Cardiac muscle cell (in vitro differentiated cells and primary cell): ENCODE measurements around the gene ATOH1. TPM values are rescaled to one million over a fixed set of nuclear protein-coding genes. Genes with fewer than 3 reads are reported as not detected.

Source experiments
- DNase-seq, 2 donors: peaks; one replicate each; pipeline versions ENCODE4 v3.0.0 to v3.0.0-alpha.2; 2010 to 2017; ENCODE audit warnings: low read depth in 1 of 2, low spot score in 1 of 2
- H3K27ac ChIP-seq: fragments of 200-600 bp; sonication (generic); 2 replicates; pipeline ENCODE4 v1.5.1; 2016
- H3K27me3 ChIP-seq: fragments of 200-600 bp; sonication (generic); 2 replicates; pipeline ENCODE4 v1.6.0; 2016; ENCODE audit warnings: control low read depth
- H3K36me3 ChIP-seq: fragments of 200-600 bp; sonication (generic); 2 replicates; pipeline ENCODE4 v1.5.1; 2016; ENCODE audit warnings: control low read depth
- H3K4me1 ChIP-seq: fragments of 200-600 bp; sonication (generic); 2 replicates; pipeline ENCODE4 v1.8.1; 2017; ENCODE audit warnings: low read depth, mild to moderate bottlenecking, mixed run types
- H3K4me3 ChIP-seq: fragments of 200-600 bp; sonication (generic); 2 replicates; pipeline ENCODE4 v1.5.1; 2016; ENCODE audit warnings: mild to moderate bottlenecking
- H3K9me3 ChIP-seq: fragments of 200-600 bp; sonication (generic); 2 replicates; pipeline ENCODE4 v1.5.1; 2017; ENCODE audit warnings: low read depth, mild to moderate bottlenecking, control low read depth
- polyA plus RNA-seq: library from polyadenylated mRNA; unstranded; fragments of >200 nt; fragmentation: Nextera tagmentation; extraction: Ambion mirVana; gene quantifications from 2 replicates; pipeline ENCODE4 v1.2.1, GENCODE V29; 2016
- total RNA-seq: library from RNA; depleted of rRNA; stranded (reverse); fragments of >200 nt; gene quantifications from 2 replicates; pipeline ENCODE4 v1.2.3, GENCODE V29; 2016
- TF ChIP-seq, protein P1 (sequence below): IDR thresholded peaks from 2 replicates; pipeline ENCODE4 v1.5.1; 2012; ENCODE audit warnings: low read depth, mild to moderate bottlenecking, low read length

Gene ATOH1
- total and polyA plus RNA-seq, 2 experiments from 2014 or later = not detected

DNA sequence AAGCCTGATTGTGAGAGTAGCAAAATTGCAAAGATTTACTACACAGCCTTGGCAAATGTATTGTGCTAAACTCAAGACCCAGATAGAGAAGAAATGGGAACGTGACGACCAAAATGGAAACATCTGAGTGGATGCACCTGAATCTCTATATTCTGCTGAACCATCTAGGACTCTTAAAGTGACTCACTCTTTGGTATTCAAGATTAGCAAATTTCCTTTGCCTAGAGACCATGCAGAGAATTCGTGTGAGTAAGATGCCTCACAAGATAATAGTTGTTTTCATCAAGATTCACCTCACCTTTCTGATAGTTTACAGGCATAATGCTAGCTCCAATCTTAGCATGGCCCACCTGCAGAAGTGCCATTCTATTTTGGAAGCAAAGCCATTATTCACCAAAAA, 14.4 kb upstream of the ATOH1 start:
- Histone ChIP-seq H3K36me3 (no peaks in the 10 kb centered on the region), H3K27ac (no peak overlapping the region), H3K27me3 (peaks cover 19% of the 10 kb centered on the region), H3K9me3 (no peaks in the 10 kb centered on the region), H3K4me3 (no peak overlapping the region), H3K4me1 (no peaks in the 10 kb centered on the region)
- no peak for DNase-seq
- TF ChIP-seq, protein P1, sequence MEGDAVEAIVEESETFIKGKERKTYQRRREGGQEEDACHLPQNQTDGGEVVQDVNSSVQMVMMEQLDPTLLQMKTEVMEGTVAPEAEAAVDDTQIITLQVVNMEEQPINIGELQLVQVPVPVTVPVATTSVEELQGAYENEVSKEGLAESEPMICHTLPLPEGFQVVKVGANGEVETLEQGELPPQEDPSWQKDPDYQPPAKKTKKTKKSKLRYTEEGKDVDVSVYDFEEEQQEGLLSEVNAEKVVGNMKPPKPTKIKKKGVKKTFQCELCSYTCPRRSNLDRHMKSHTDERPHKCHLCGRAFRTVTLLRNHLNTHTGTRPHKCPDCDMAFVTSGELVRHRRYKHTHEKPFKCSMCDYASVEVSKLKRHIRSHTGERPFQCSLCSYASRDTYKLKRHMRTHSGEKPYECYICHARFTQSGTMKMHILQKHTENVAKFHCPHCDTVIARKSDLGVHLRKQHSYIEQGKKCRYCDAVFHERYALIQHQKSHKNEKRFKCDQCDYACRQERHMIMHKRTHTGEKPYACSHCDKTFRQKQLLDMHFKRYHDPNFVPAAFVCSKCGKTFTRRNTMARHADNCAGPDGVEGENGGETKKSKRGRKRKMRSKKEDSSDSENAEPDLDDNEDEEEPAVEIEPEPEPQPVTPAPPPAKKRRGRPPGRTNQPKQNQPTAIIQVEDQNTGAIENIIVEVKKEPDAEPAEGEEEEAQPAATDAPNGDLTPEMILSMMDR = no peak

DNA sequence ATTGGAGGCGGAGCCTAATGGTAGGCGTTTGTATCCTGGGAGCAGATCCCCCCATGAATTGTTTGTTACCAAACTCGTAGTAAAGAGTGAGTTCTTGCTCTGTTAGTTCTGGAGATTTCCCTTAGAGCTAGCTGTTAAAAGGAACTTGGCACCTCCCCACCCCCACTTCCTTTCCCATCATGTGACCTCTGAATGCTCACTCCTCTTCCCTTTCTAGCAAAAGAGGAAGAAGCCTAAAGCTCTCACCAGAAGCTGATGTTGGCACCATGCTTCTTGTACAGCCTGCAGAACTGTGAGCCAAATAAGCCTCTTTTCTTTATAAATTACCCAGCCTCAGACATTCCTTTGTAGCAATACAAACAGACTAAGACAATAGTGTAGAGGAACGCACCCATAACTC, 13.8 kb upstream of the ATOH1 start:
- Histone ChIP-seq H3K36me3 (no peaks in the 10 kb centered on the region), H3K27me3 (peaks cover 25% of the 10 kb centered on the region), H3K4me3 (no peak overlapping the region), H3K4me1 (no peaks in the 10 kb centered on the region), H3K27ac (no peak overlapping the region), H3K9me3 (no peaks in the 10 kb centered on the region)
- DNase-seq = no peak
- TF ChIP-seq, protein P1 = no peak

DNA sequence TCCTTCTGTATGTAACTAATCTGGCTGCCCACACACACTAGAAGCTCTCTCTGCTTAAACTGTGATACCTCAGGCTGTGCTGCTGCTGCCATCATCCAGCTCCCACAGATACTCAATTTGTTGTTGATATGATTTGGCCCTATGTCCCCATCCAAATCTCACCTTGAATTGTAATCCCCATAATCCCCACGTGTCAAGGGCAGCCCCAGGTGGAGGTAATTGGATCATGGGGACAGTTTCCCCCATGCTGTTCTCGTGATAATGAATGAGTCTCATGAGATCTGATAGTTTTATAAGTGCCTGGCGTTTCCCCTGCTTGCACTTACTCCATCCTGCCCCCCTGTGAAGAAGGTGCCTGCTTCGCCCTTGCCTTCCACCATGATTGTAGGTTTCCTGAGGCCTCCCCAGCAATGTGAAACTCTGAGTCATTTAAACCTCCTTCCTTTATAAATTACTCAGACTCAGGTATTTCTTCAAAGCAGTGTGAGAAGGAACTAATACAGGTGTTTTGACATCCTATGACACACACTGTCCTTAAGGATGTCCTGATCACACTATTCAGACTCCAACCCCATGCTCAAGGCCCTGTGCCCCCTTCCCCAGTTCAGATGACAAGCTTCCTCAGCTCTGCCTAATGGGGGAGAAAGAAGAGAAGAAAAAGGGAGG, 2.9 kb upstream of the ATOH1 start:
- peaks cover 100% of the 10 kb centered on the region for H3K27me3 ChIP-seq
- H3K4me1 ChIP-seq = peaks cover 11% of the 10 kb centered on the region

DNA sequence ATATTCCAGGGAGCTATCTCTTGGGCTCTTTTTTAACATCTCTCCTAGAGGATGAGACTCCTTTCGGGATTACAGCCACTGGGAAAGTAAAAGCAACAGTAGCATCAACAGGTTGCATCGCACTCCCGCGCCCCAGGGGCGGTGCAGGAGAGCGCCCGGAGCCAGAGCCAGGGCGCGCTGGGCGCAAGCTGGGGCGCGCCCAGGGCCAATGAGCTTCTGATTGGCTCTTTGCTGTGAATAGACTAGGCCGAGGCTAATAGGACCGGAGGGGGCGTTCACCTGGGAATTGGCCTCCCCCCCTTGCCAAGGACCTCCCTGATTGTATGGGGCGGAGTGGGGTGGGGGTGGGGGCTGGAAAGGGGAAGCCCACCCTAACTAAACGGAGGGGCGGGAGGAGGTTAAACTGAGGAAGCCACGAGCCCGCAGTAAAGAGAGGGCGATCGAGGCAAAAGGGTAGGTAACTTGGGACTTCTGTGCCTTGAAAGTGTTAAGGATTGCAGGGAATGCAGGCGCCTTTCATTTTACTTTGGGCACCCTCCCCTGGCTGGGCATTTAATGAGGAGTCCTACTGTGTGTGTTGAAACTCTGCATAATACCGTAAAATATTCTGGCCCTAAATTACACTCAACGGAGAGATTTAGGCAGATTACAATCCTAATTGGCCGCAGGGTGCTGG, 1.1 kb upstream of the ATOH1 start:
- peaks cover 100% of the 10 kb centered on the region for H3K27me3 ChIP-seq
- DNase-seq = peak in 1 of 2 donors; percentile 60
- H3K4me3 ChIP-seq = peak overlapping the region; percentile 37
- no peak overlapping the region for H3K27ac ChIP-seq
- peaks cover 13% of the 10 kb centered on the region for H3K4me1 ChIP-seq
- no peaks in the 10 kb centered on the region for H3K36me3 ChIP-seq
- no peaks in the 10 kb centered on the region for H3K9me3 ChIP-seq
- TF ChIP-seq, protein P1 = no peak

More for the DNA sequence above, 2.9 kb upstream of the ATOH1 start:
- Histone ChIP-seq H3K9me3 (no peaks in the 10 kb centered on the region), H3K4me3 (no peak overlapping the region), H3K27ac (no peak overlapping the region), H3K36me3 (no peaks in the 10 kb centered on the region)
- DNase-seq = no peak
- TF ChIP-seq, protein P1 = no peak

DNA sequence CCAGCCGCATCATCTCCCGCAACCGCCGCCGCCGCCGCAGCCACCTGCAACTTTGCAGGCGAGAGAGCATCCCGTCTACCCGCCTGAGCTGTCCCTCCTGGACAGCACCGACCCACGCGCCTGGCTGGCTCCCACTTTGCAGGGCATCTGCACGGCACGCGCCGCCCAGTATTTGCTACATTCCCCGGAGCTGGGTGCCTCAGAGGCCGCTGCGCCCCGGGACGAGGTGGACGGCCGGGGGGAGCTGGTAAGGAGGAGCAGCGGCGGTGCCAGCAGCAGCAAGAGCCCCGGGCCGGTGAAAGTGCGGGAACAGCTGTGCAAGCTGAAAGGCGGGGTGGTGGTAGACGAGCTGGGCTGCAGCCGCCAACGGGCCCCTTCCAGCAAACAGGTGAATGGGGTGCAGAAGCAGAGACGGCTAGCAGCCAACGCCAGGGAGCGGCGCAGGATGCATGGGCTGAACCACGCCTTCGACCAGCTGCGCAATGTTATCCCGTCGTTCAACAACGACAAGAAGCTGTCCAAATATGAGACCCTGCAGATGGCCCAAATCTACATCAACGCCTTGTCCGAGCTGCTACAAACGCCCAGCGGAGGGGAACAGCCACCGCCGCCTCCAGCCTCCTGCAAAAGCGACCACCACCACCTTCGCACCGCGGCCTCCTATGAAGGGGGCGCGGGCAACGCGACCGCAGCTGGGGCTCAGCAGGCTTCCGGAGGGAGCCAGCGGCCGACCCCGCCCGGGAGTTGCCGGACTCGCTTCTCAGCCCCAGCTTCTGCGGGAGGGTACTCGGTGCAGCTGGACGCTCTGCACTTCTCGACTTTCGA, 654 bp downstream of the ATOH1 start:
- H3K4me3 ChIP-seq = peak overlapping the region; percentile 37
- peak in 1 of 2 donors; percentile 52 for DNase-seq
- no peaks in the 10 kb centered on the region for H3K9me3 ChIP-seq

More for the DNA sequence above, 654 bp downstream of the ATOH1 start:
- Histone ChIP-seq H3K4me1 (peaks cover 13% of the 10 kb centered on the region), H3K27me3 (peaks cover 100% of the 10 kb centered on the region), H3K36me3 (no peaks in the 10 kb centered on the region), H3K27ac (no peak overlapping the region)
- TF ChIP-seq, protein P1 = no peak
